HEK293 (cell line): ENCODE results near the gene RAB36.

ENCODE experiments used
- AEBP2 ChIP-seq: fragments of 450-650 bp; formaldehyde crosslinking; IDR thresholded peaks from 2 replicates; pipeline ENCODE4 v1.5.1; 2016; ENCODE audit warnings: missing biosample characterization, missing genetic modification characterization, borderline replicate concordance
- CTCF ChIP-seq: fragments of 450-650 bp; formaldehyde crosslinking; IDR thresholded peaks from 2 replicates; pipeline ENCODE4 v1.5.1; 2016; ENCODE audit warnings: missing biosample characterization, missing genetic modification characterization
- KLF1 ChIP-seq: fragments of 450-650 bp; formaldehyde crosslinking; IDR thresholded peaks from 2 replicates; pipeline ENCODE4 v1.5.1; 2016; ENCODE audit warnings: missing biosample characterization, missing genetic modification characterization
- KLF9 ChIP-seq: fragments of 450-650 bp; formaldehyde crosslinking; IDR thresholded peaks from 2 replicates; pipeline ENCODE4 v1.5.1; 2016; ENCODE audit warnings: missing biosample characterization, missing genetic modification characterization, low read depth
- REPIN1 ChIP-seq: fragments of 450-650 bp; formaldehyde crosslinking; IDR thresholded peaks from 2 replicates; pipeline ENCODE4 v1.5.1; 2017; ENCODE audit warnings: missing biosample characterization, missing genetic modification characterization, low read depth
- YY1 ChIP-seq: fragments of 450-650 bp; formaldehyde crosslinking; IDR thresholded peaks from 2 replicates; pipeline ENCODE4 v1.5.1; 2018; ENCODE audit warnings: missing biosample characterization, missing genetic modification characterization
- ZBTB17 ChIP-seq: fragments of 450-650 bp; formaldehyde crosslinking; IDR thresholded peaks from 2 replicates; pipeline ENCODE4 v1.5.1; 2016; ENCODE audit warnings: missing biosample characterization, missing genetic modification characterization
- ZBTB21 ChIP-seq: fragments of 450-650 bp; formaldehyde crosslinking; IDR thresholded peaks from 2 replicates; pipeline ENCODE4 v1.5.1; 2017; ENCODE audit warnings: missing biosample characterization, missing genetic modification characterization
- ZNF311 ChIP-seq: fragments of 450-650 bp; formaldehyde crosslinking; IDR thresholded peaks from 2 replicates; pipeline ENCODE4 v1.5.1; 2017; ENCODE audit warnings: missing biosample characterization, missing genetic modification characterization, borderline replicate concordance
- TF ChIP-seq, protein P1 (sequence below): fragments of 450-650 bp; formaldehyde crosslinking; IDR thresholded peaks from 2 replicates; pipeline ENCODE4 v1.5.1; 2016; ENCODE audit warnings: missing biosample characterization, missing genetic modification characterization, low read depth
- TF ChIP-seq, protein P2 (sequence below): fragments of 450-650 bp; formaldehyde crosslinking; IDR thresholded peaks from 2 replicates; pipeline ENCODE4 v1.5.1; 2016; ENCODE audit warnings: missing biosample characterization, missing genetic modification characterization, borderline replicate concordance
- TF ChIP-seq, protein P3 (sequence below): fragments of 450-650 bp; formaldehyde crosslinking; IDR thresholded peaks from 2 replicates; pipeline ENCODE4 v1.5.0; 2017; ENCODE audit warnings: missing biosample characterization, missing genetic modification characterization, borderline replicate concordance

GRCh38 chr22:23131931-23132330, 13.3 kb upstream of the RAB36 start:
- no peak for TF ChIP-seq ZNF311 (tag by site-specific recombination)
- TF ChIP-seq CTCF (tag by site-specific recombination): no peak
- TF ChIP-seq ZBTB17: no peak
- TF ChIP-seq AEBP2 (tag by site-specific recombination): no peak
- TF ChIP-seq YY1 (tag by site-specific recombination): no peak
- TF ChIP-seq KLF9 (tag by site-specific recombination): no peak
- TF ChIP-seq, protein P1, sequence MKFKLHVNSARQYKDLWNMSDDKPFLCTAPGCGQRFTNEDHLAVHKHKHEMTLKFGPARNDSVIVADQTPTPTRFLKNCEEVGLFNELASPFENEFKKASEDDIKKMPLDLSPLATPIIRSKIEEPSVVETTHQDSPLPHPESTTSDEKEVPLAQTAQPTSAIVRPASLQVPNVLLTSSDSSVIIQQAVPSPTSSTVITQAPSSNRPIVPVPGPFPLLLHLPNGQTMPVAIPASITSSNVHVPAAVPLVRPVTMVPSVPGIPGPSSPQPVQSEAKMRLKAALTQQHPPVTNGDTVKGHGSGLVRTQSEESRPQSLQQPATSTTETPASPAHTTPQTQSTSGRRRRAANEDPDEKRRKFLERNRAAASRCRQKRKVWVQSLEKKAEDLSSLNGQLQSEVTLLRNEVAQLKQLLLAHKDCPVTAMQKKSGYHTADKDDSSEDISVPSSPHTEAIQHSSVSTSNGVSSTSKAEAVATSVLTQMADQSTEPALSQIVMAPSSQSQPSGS (tag by site-specific recombination): no peak
- no peak for TF ChIP-seq KLF1 (tag by site-specific recombination)
- no peak for TF ChIP-seq REPIN1 (tag by site-specific recombination)
- TF ChIP-seq ZBTB21 (tag by site-specific recombination): no peak
- TF ChIP-seq, protein P2, sequence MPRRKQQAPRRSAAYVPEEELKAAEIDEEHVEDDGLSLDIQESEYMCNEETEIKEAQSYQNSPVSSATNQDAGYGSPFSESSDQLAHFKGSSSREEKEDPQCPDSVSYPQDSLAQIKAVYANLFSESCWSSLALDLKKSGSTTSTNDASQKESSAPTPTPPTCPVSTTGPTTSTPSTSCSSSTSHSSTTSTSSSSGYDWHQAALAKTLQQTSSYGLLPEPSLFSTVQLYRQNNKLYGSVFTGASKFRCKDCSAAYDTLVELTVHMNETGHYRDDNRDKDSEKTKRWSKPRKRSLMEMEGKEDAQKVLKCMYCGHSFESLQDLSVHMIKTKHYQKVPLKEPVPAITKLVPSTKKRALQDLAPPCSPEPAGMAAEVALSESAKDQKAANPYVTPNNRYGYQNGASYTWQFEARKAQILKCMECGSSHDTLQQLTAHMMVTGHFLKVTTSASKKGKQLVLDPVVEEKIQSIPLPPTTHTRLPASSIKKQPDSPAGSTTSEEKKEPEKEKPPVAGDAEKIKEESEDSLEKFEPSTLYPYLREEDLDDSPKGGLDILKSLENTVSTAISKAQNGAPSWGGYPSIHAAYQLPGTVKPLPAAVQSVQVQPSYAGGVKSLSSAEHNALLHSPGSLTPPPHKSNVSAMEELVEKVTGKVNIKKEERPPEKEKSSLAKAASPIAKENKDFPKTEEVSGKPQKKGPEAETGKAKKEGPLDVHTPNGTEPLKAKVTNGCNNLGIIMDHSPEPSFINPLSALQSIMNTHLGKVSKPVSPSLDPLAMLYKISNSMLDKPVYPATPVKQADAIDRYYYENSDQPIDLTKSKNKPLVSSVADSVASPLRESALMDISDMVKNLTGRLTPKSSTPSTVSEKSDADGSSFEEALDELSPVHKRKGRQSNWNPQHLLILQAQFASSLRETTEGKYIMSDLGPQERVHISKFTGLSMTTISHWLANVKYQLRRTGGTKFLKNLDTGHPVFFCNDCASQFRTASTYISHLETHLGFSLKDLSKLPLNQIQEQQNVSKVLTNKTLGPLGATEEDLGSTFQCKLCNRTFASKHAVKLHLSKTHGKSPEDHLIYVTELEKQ (tag by site-specific recombination): no peak
- TF ChIP-seq, protein P3, sequence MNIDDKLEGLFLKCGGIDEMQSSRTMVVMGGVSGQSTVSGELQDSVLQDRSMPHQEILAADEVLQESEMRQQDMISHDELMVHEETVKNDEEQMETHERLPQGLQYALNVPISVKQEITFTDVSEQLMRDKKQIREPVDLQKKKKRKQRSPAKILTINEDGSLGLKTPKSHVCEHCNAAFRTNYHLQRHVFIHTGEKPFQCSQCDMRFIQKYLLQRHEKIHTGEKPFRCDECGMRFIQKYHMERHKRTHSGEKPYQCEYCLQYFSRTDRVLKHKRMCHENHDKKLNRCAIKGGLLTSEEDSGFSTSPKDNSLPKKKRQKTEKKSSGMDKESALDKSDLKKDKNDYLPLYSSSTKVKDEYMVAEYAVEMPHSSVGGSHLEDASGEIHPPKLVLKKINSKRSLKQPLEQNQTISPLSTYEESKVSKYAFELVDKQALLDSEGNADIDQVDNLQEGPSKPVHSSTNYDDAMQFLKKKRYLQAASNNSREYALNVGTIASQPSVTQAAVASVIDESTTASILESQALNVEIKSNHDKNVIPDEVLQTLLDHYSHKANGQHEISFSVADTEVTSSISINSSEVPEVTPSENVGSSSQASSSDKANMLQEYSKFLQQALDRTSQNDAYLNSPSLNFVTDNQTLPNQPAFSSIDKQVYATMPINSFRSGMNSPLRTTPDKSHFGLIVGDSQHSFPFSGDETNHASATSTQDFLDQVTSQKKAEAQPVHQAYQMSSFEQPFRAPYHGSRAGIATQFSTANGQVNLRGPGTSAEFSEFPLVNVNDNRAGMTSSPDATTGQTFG (tag by site-specific recombination): no peak
